SK-N-SH (cell line): ENCODE measurements around the gene MLX.

Source experiments
- CTCF ChIP-seq: fragments of 200-600 bp; sonication (generic); IDR thresholded peaks from 2 replicates; pipeline ENCODE4 v1.6.1; 2017; ENCODE audit warnings: antibody characterized with exemption, mild to moderate bottlenecking, moderate library complexity
- EP300 ChIP-seq, 2 experiments: IDR thresholded peaks; 2 replicates each; pipeline versions ENCODE4 v1.4.0 to v1.6.1; 2012; ENCODE audit warnings: borderline replicate concordance in 1 of 2, low read depth in 1 of 2, low read length in 1 of 2
- RAD21 ChIP-seq: IDR thresholded peaks from 2 replicates; pipeline ENCODE4 v1.6.1; 2012; ENCODE audit warnings: mild to moderate bottlenecking, low read length
- RFX5 ChIP-seq: IDR thresholded peaks from 2 replicates; pipeline ENCODE4 v1.6.1; 2012; ENCODE audit warnings: mild to moderate bottlenecking, improper control_type of control experiment, low read length
- TAF1 ChIP-seq: IDR thresholded peaks from 2 replicates; pipeline ENCODE4 v1.6.1; 2012; ENCODE audit warnings: low read depth, mild to moderate bottlenecking, low read length, moderate library complexity, borderline replicate concordance
- TEAD4 ChIP-seq: IDR thresholded peaks from 2 replicates; pipeline ENCODE4 v1.4.0; 2012; ENCODE audit warnings: mild to moderate bottlenecking, borderline replicate concordance; ENCODE audit not compliant: insufficient read depth
- USF1 ChIP-seq: IDR thresholded peaks from 2 replicates; pipeline ENCODE4 v1.4.0; 2012; ENCODE audit warnings: low read depth, borderline replicate concordance
- USF2 ChIP-seq: fragments of 150-350 bp; IDR thresholded peaks from 2 replicates; pipeline ENCODE4 v1.6.1; 2017; ENCODE audit warnings: antibody characterized with exemption, low read length, low read depth, borderline replicate concordance
- YY1 ChIP-seq: IDR thresholded peaks from 2 replicates; pipeline ENCODE4 v1.4.0; 2012; ENCODE audit warnings: low read depth, mild to moderate bottlenecking

GRCh38 chr17:42577532-42578281 is 10.8 kb downstream of the MLX start, which contains the start of gene PSMC3IP:
- TF ChIP-seq TEAD4 (no peak), USF1 (no peak), CTCF (peak; percentile 52), RFX5 (no peak), USF2 (no peak), EP300 (IDR thresholded peaks at IDR 0.05; ENCODE audit: borderline replicate concordance in 1 of 2, low read depth in 1 of 2, low read length in 1 of 2) (0 out of 4 replicates have a peak, but pooled peaks of 1 of the 2 experiments have one; percentile 15), TAF1 (no peak), YY1 (peak; percentile 53; the same call in 1 of the 2 replicates), RAD21 (no peak)
